ENCODE data around the gene NCBP3. TPM values are rescaled to one million over a fixed set of nuclear protein-coding genes. Genes with fewer than 3 reads are reported as not detected.
A peak's percentile ranks its signal among the peaks of the same experiment; 100 is the strongest.
"Not testable (repeated sequence)": the region's sequence is repeated elsewhere in the genome, so short reads cannot be mapped to it uniquely, and the experiment has no call there.

NCBP3 gene
- total RNA-seq, 1 experiment from 2014 or later = 8.5 TPM

DNA sequence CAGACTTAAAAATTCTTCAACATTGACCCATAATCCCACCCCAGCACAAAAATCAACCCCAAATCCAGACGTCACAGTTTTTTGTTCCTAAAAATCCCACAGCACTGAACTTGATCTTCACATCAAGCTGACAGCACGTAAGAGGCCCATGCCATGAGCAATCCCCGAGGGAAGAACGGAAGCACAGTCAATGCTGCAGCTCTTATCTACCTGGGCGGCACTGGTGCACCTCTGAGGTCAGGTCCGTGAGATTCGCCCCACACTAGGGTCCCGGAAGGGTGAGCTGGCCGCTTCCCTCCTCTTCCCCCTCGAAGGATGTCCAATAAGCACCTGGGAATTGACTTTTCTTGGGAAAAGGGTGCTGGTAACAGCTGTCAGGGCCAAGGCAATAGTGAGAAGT lies 33.8 kb downstream of the NCBP3 start:
- DNase-seq (ENCODE audit: low spot score) = no peak

DNA sequence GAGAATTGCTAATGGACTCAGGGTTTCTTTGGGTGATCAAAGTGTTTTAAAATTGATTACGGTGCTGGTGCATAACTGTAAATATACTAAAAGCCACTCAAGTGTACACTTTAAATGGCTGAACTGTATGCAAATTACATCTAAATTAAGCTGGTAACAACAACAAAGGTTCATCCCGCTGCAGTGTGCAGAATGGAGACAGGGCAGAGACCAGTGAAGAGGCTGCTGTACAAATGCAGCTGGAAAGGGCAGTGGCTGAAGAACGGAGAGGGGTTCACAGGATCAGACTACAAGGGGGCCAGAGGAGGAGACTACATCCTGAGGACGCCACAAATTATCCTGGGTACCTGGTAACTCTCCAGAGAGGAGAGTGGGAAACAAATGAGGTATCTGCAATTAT lies 36.0 kb downstream of the NCBP3 start:
- DNase-seq (ENCODE audit: low spot score) = no peak

DNA sequence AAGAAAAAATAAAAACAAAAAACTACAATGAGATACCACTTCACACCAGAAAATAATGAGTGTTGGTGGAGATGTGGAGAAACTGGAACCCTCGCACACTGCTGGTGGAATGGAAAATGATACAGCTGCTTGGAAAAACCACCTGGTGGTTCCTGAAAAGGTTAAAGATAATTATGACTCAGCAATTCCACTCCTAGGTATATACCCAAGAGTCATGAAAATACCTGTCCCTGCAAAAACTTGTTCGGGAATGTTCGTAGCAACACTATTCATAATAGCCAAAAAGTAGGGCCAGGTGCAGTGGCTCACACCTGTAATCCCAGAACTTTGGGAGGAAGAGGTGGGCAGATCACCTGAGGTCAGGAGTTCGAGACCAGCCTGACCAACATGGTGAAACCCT lies 36.9 kb downstream of the NCBP3 start:
- DNase-seq (ENCODE audit: low spot score) = no peak

DNA sequence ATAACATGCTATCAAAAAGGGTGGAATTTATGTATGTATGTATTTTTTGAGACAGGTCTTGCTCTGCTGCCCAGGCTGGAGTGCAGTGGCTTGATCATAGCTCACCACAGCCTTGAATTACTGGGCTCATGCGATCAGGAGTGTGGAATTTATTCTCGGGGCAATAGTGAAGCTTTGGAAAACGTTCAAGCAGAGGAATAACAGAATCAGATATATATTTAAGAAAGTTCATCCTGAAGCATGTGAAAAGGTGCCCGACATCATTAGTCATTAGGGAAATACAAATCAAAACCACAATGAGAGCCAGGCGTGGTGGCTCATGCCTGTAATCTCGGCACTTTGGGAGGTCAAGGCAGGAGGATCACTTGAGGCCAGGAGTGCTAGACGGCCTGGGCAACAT lies 37.3 kb downstream of the NCBP3 start:
- no peak for DNase-seq (ENCODE audit: low spot score)

DNA sequence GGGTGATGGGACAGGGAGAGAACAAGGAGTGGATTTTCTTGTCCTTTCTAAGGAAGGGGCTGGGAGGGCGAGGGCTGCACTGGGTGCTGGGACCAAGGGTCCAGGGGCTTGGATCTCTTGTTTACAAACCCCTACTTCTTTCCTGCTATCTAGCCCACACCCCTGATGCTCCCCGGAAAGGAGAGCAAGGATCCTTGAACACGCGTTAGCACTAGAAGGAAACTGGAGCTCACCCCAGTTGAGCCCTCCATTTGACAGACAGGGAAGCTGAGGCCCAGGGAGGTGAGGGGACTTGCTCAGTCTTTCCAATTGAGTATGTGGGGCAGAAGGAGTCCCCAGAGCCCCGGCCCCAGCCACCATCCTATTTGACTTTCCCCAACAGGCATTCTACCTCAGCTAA lies 40.5 kb downstream of the NCBP3 start:
- DNase-seq (ENCODE audit: low spot score) = no peak

DNA sequence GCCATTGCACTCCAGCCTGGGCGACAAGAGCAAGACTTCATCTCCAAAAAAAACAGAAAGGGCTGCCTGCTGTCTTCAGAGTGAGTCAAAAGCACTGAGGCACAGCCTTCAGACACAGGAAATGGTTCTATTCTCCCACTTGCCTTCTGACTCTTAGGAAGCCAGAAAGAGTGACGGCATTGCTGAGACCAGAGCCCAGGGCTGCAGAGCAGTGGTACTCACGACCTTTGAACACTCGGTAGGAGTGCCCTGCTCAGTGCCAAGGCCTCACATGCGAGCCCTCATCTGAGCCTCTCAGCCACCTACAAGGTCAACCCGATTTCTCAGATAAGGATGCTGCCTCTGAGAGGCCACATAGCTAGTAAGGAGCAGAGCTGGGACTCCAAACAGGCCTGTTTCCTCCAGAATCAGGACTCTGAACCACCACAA lies 41.5 kb downstream of the NCBP3 start:
- no peak for DNase-seq (ENCODE audit: low spot score)

DNA sequence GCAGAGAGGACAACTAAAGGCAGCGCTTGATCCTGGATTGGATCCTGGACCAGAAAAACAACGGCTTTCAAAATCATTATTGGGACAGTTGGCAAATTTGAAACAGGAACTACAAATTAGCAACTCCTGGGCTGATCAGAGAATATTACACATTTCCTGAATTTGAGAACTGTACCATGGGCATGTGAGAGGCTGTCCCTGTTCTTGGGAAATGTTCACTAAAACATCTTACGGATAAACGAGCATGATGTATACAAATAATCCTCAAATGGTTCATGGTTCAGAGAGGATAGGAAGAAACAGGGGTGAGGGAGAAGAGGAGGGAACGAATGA lies 42.8 kb downstream of the NCBP3 start:
- no peak for DNase-seq (ENCODE audit: low spot score)

DNA sequence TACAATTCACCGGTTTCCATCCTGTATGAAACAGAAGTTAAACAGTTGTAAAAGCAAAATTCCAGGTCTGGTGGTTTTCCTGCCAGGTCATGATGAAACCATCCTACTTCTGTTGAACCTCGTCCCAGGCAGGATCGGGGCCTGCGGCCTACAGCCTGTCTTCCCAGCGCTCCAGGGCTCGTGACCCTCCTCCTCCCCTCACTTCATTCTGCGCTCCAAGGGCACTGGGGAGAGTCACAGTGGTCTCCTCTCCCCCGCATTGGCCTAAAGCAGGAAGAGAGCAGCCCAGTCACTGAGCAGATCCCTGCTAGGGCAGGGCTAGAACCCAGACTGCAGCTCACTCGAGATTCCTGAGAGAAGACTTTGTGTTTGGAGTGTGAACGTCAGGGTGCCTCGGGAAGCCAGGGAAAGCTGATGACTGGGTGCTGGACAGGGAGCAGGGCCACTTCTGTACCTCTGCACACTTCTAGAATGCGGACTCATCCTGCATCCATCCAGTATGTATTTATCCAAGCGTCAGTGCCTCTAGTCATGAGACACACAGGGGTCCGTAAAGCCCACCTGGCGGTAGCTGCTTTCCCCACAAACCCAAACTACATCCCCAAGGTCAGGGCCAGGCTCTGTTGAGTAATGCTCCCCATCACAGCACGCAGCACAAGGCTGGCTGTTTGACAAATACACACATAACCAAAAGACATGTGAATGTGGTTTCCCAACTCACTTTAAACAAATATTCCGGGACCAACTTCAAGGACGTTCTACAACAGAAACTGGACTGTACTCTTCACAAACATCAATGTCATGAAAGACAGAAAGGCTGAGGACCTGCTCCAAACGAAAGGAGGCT lies 43.4 kb downstream of the NCBP3 start:
- no peak for DNase-seq (ENCODE audit: low spot score)

DNA sequence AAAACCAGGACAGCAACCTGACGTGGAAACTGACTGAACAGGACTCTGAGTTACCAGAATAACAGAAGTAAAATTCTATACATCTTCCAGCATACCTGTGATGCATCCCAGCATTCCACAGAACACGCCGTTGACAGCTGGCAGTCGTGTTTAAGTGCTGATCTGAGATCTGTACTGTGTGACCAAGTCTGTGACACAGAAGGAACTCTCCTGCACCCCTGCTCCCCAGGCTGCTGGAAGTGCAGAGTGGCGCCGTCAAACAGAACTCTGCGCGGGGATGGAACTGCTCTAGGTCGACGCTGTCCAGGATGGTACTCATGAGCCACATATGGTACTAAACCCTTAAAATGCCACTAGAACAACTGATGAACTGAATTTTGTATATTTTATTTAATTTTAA lies 44.3 kb downstream of the NCBP3 start:
- DNase-seq (ENCODE audit: low spot score) = no peak

DNA sequence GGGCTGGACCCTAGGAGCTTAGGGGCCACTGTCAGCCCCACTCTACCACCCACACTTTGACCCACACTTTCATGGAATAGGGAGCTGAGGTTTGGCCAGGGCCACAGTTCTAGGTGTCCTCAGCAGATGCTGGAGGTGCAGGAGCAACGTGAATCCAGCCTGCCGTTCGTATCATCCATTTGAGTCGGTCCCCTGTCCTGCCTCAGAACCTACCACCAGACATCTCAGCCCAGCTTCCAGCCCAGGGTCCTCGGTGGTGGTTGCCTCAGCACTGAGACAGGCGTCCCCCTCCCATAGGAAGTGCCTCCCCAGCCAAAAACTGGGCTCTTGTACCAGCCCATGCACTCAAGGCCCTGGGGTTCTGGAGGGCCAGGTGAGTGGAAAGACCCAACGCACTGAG lies 44.7 kb downstream of the NCBP3 start:
- DNase-seq (ENCODE audit: low spot score) = no peak

DNA sequence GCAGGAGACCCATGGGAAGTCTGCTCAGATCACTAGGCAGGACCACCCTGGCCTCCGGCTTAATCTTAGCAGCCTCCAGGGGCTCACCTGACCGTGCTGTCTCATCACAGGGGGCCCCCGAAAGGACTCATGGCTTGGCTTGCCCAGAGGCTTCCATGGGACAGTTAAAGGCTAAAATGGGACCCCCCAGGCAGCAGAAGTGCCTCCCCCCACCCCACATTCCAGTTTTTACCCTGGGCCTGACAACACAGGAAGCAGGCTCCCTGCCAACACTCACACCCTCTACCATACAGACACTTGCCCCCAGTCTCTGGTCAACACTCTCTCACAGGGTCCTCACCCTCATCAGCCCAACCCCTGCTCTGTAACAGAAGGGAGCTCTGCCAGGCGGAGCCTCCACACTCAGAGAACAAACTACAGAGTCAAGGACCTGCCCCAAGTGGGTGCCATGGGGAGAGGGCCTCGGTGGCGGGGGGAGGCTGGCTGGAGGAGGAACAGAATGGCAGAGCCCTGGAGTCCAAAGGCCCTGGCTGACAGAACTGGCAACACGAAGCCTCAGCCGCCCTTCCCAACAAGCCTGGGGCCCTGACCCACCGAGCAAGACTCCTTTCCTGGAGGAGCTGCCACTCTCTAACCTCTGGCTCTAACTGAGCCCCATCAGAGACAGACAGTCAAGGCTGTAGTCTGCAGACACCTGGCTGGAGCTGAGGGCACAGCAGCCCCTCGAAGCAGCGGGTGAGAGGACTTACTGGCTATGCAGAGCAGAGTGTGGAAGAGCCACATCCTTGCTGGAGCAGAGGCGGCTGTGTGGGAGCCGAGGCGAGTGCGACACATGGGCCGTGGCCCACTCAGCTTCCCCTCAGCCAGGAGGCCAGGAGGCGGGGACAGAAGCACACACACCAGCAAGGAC lies 45.4 kb downstream of the NCBP3 start, which contains the start of gene ITGAE:
ITGAE (minus strand) TSS at position 827 of the 910 bp plus-strand sequence; CDS start at position 783, 44 bp downstream.
- no peak for DNase-seq (ENCODE audit: low spot score)

DNA sequence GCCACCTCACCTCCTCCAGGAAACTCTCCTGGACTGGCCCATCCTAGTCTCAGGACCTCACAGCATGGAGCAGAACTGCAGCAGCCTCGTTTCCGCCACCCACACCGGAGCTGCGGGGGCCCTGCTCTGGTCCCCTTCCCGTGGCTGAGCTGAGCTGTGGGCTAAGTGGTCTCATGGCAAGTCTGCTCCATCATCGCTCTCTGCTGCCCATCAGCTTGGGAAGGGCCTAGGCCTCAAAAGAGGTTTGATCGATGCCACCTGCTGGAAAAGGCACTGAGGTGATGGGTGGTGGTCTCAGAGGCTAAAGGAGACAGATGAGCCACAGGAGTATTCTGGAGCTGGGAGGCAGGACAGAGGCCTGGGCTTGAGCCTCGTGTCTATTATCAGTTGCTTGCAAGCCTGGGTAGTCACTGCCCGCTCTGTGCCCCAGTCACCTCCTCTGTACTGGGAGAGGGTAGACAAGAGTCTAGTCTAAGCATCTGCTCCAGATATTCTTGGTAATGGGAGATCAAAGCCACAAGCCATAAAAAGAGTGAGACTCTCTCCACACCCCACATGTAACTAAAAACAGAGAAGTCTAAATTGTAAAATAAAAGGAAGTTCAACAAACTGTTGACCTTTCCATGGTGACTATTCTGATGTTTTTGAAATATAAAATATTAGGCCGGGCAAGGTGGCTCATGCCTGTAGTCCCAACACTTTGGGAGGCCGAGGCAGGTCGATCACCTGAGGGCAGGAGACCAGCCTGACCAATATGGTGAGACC lies 46.7 kb downstream of the NCBP3 start:
- peak; percentile 23 for DNase-seq (ENCODE audit: low spot score)

DNA sequence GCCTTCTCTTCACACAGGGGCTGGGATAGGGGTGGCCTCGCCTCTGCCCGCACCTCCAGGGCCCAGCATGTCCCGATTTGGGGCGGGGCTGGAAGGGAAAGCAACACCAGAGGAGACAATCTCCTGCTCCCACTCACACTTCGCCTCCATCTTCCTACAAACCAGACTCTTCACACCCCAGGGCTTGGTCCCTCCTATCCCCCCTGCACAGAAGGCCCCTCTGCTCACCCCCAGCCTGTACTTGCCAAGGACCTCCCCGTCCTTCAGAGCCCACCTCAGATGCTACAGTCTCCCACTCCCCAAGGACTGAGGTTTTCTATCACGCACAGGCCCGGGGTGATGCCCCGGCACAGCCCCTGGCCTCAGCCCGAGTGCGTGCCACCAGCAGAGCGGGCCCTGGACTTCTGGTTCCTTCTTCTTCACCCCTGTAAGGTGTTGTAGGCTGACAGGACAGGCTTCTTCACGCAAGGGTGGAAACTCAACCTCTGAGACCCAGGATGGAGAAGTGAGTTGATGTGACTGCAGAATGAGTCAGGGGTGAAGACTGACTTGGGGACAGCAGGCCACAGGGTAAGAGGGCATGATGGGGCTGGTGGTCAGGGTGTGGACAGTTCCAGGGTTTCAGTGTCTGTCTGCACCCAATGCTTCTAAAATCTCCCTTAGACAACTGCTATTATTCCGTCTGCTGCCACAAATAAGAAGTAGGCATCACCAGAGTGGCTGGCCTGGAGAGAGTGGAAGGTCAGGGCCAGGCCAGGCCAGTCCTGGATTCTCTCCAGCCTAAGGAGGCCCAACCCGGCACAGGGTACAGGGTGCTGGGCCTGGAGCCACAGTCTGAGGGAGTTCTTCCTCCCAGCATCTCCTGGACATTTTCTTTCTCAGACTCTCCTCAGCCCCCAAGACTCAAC lies 47.5 kb downstream of the NCBP3 start:
- DNase-seq (ENCODE audit: low spot score) = no peak

DNA sequence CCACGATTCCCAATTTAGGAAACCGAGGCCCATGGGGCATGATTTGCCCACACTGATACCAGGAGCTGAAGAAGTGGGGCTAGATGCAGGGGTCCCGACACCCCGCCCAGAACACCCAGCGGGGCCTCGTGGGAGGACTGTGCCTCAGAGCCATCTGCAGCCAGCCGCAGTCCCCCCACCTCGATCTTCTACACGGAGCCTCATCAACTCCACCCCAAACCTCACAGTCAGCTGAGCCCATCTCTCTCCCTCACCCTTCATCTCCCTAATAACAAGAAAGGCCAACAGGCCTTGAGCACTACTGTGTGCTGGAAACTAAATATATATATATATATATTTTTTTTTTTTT lies 49.2 kb downstream of the NCBP3 start:
- DNase-seq (ENCODE audit: low spot score) = no peak

DNA sequence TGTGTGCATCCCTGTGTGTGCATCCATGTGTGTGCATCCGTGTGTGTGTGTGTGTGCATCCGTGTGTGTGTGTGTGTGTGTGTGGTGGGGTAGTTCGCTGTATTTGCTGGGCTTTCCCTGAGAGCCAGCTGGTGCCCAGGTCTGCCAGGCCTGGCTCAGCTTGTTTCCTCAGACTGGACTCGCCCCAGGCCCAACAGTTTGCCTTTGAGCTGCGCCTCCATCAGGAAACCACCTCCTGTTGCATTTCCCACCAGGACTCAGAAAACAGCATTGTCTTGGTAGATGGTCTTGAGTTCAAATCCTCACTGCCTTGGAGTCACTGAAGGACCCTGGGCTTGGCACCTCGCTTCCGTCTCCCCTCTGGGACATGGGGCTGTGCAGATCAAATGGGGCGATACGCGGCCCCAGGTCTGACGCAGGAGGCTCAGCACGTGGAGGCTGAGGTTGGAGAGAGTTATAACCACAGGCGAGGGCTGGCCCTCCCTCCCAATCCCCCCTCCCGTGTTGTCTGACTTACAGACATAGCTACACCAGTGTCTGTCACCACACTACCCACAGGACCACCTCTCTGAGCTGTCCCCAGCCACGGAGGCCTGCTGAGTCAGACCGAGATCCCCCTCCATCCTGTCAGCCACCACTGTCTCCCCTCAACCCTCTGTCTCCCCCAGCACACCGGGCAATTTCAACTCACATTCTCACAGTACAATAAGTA lies 49.8 kb downstream of the NCBP3 start:
- DNase-seq (ENCODE audit: low spot score) = no peak

DNA sequence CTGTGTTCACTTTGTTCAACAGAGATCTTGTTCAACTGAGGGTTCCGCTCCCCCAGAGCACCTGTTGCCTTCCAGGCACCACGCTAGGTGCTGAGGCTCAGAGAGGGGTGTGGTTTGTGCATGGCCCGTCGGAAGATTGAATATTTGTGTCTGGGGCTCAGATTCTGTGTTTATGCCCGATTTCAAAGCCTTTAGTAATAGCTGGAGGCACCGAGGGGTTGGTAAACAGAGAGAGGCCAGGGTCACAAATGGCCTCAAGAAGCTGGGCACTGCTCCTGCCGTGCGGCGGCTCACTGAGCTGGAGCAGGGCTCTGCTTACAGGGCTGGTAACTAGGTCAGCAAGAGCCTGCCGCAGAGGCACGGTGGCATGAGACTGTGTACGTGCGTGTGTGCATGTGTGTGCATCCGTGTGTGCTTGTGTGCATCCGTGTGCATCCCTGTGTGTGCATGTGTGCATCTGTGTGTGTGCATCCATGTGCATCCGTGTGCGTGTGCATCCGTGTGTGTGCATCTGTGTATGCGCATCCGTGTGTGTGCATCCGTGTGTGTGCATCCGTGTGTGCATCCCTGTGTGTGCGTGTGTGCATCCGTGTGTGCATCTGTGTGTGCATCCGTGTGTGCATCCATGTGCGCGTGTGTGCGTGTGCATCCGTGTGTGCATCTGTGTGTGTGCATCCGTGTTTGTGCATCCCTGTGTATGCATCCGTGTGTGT lies 50.5 kb downstream of the NCBP3 start:
- DNase-seq (ENCODE audit: low spot score) = no peak

DNA sequence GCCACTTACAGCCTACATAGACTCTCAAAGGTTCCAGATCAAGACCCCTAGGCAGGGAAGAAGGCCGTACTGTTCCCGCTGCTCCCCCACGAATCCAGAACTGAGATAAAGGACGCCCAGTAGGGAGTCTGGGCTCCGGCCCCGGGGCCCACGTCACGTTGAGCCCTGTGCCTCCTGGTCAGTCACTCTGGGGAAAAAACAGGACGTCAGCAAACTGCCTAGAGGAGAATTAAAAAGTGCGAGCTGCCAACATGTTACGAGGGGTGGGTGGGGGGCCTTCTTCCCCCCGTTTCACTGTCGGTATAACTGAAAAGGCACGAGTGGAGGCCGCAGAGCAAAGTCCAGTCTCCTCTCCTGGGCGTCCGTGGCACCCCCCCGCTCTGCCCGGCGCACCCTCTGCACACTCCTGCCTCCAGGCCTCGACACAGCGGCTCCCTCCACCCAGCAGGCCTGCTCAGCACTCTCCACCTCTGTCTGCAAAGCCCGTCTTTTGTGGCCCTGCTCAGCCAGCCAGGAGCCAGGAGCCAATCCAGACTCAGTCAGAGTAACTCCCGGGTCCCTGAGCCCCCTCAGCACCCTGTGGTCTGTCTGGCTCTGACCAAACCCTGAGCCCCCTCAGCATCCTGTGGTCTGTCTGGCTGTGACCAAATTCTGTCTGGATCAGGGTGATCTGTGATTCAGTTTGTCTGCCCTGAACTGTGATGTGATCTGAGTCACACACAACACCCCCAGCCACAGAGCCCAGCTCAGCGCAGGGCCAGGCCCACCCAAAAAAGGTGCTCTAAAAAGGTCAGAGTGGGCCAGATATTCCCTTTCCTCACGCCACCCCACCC lies 51.3 kb downstream of the NCBP3 start:
- no peak for DNase-seq (ENCODE audit: low spot score)

DNA sequence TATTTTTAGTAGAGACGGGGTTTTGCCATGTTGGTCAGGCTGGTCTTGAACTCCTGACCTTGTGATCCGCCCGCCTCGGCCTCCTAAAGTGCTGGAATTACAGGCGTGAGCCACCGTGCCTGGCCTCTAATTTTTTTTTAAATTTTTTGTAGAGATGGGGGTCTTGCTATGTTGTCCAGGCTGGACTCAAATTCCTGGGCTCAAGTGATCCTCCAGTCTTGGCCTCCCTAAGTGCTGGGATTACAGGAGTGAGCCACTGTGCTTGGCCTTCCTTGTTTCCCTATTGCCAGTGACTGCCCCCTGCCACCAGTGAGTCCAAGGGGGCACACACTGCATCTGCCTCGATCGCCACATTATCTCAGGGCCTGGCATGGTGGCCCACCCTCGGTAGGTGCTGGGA lies 51.9 kb downstream of the NCBP3 start:
- not testable (repeated sequence) for DNase-seq (ENCODE audit: low spot score)

DNA sequence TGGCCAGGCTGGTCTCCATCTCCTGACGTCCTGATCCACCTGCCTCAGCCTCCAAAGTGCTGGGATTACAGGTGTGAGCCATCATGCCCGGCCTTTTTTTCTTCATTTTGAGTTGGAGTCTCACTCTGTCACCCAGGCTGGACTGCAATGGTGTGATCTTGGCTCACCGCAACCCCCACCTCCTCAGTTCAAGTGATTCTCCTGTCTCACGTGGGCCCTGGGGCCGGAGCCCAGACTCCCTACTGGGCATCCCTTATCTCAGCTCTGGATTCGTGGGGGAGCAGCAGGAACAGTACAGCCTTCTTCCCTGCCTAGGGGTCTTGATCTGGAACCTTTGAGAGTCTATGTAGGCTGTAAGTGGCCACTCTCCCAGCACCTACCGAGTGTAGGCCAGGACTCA lies 52.8 kb downstream of the NCBP3 start:
- not testable (repeated sequence) for DNase-seq (ENCODE audit: low spot score)

All from HT-29 (cell line).